Left lung (tissue), 10 donors: Measurements from ENCODE around the gene MACROD2. TPM values are rescaled to one million over a fixed set of nuclear protein-coding genes. Genes with fewer than 3 reads are reported as not detected.

Experiments
- ATAC-seq: fragments of 200-7000 bp; cut with Tn5 transposase; one replicate; pipeline ENCODE4 v1.9.1; 2020; ENCODE audit warnings: moderate library complexity
- DNase-seq, 4 donors: peaks; one replicate each; pipeline ENCODE4 v3.0.0-alpha.2; 2013 to 2020
- H3K27ac ChIP-seq, 2 donors: fragments of 200-600 bp; sonication (generic) in 1 of 2; one replicate each; pipeline versions ENCODE4 v1.5.0 to v1.8.0; 2020 to 2021
- H3K27me3 ChIP-seq, 2 donors: fragments of 200-600 bp; sonication (generic) in 1 of 2; one replicate each; pipeline versions ENCODE4 v1.5.0 to v1.8.0; 2020 to 2021
- H3K36me3 ChIP-seq, 2 donors: fragments of 200-600 bp; sonication (generic) in 1 of 2; one replicate each; pipeline versions ENCODE4 v1.5.0 to v1.8.0; 2020 to 2021
- H3K4me1 ChIP-seq, 2 donors: fragments of 200-600 bp; one replicate each; pipeline ENCODE4 v1.8.0; 2021
- H3K4me3 ChIP-seq, 2 donors: fragments of 200-600 bp; sonication (generic) in 1 of 2; one replicate each; pipeline versions ENCODE4 v1.5.0 to v1.8.0; 2020 to 2021; ENCODE audit warnings: mild to moderate bottlenecking in 1 of 2
- H3K9me3 ChIP-seq, 2 donors: fragments of 200-600 bp; sonication (generic) in 1 of 2; one replicate each; pipeline versions ENCODE4 v1.5.0 to v1.8.0; 2020 to 2021
- intact Hi-C, 2 donors: fragments of 100-400 bp; cut with DNase I; formaldehyde crosslinking; loops; one replicate each; pipeline versions ENCODE4 v1.11.2 to v1.14.2; 2022
- polyA plus RNA-seq, 6 donors: library from polyadenylated mRNA; unstranded; fragments of 120-200 nt; gene quantifications; one replicate each; pipeline ENCODE4 v1.2.1, GENCODE V29; 2013; ENCODE audit not compliant: insufficient read length in 6 of 6
- total RNA-seq, 2 donors: library from RNA; stranded (reverse); fragmentation: NEBNext Ultra II Directional; extraction: Animal tissue kit (Norgen Biotek cat#: 25700); gene quantifications; one replicate each; pipeline ENCODE4 v1.2.1, GENCODE V29; 2021
- TF ChIP-seq, protein P1 (sequence below), 2 donors: fragments of 200-600 bp; sonication (generic) in 1 of 2; IDR thresholded peaks; one replicate each; pipeline versions ENCODE4 v1.5.0 to v1.8.0; 2021; ENCODE audit warnings: antibody characterized with exemption in 2 of 2
- donor health status: DM: no; HTN: yes; CAD: no.
- donor health status: DM: no; HTN: no; CAD: no.

The MACROD2 gene
- total and polyA plus RNA-seq, 8 donors = 6.1 to 23.6 (median 8.9) TPM

DNA sequence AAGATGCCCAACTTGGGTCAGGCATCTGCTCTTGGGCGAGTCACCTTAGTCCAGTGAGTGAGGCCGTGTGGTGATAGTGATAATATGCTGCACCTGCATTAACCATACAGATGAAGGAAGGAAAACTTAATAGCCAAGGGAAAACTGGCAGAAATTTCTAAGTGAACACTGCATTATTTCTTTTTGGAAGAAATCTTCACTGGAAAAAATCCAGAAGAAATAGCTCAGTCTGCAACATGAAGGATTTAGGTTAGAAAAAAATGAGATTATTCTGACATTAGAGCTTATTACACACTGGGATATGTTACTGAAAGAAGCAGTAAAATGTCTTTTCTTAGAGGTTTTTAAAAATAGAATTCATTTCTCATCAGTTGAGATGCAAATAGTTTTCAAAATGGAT lies 1630.7 kb downstream of the MACROD2 start:
- ATAC-seq = no peak
- Histone ChIP-seq H3K4me3 (no peak overlapping the region), H3K27ac (no peak overlapping the region), H3K4me1 (no peaks in the 10 kb centered on the region), H3K9me3 (no peaks in the 10 kb centered on the region), H3K36me3 (no peaks in the 10 kb centered on the region), H3K27me3 (no peaks in the 10 kb centered on the region)
- TF ChIP-seq, protein P1, sequence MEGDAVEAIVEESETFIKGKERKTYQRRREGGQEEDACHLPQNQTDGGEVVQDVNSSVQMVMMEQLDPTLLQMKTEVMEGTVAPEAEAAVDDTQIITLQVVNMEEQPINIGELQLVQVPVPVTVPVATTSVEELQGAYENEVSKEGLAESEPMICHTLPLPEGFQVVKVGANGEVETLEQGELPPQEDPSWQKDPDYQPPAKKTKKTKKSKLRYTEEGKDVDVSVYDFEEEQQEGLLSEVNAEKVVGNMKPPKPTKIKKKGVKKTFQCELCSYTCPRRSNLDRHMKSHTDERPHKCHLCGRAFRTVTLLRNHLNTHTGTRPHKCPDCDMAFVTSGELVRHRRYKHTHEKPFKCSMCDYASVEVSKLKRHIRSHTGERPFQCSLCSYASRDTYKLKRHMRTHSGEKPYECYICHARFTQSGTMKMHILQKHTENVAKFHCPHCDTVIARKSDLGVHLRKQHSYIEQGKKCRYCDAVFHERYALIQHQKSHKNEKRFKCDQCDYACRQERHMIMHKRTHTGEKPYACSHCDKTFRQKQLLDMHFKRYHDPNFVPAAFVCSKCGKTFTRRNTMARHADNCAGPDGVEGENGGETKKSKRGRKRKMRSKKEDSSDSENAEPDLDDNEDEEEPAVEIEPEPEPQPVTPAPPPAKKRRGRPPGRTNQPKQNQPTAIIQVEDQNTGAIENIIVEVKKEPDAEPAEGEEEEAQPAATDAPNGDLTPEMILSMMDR (IDR thresholded peaks at IDR 0.05) = no peak
- intact Hi-C loops = no loop called here
- DNase-seq = no peak

DNA sequence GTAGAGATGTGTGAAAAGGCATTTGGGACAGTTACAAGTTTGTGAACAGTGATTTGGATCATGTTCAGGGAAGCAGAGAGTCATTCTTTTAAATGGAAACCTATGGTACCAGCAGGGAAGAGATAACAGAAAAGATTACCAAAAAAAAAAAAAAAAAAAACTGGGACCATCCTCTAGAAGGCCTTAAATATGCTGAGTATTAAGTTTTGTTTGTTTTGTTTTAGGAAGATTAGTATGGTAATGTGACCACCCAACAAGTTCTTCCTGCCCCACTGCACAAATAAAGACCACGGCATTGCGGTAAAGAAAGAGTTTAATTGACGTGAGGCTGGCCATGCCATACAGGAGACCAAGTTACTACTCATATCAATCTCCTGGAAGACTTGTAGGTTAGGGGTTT lies 1631.8 kb downstream of the MACROD2 start:
- ATAC-seq = no peak
- H3K9me3 ChIP-seq = no peaks in the 10 kb centered on the region
- H3K27ac ChIP-seq = no peak overlapping the region
- DNase-seq = no peak
- no peak overlapping the region for H3K4me3 ChIP-seq
- no peaks in the 10 kb centered on the region for H3K4me1 ChIP-seq
- TF ChIP-seq, protein P1 (IDR thresholded peaks at IDR 0.05) = no peak
- intact Hi-C loops = no loop called here
- no peaks in the 10 kb centered on the region for H3K27me3 ChIP-seq
- no peaks in the 10 kb centered on the region for H3K36me3 ChIP-seq

DNA sequence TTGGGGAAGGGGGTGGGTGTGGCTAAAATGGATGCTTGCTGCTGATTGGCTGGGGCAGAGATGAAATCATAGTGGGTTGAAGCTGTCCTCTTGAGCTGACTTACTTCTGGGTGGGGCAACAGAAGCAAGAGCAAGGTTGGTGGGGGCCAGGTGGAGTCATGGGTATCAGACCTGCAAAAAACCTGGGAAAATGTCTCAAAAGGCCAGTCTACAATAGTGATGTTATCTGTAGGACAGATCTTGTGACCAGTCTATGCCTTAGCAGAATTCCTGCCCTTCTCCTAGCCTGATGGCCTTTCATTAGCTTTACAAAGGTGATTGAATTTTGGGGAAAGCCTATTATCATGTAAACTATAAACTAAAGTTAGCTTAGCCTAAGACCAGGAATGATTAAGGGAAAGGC lies 1632.2 kb downstream of the MACROD2 start:
- no peak overlapping the region for H3K4me3 ChIP-seq
- DNase-seq (no peak), ATAC-seq (no peak)
- no peak overlapping the region for H3K27ac ChIP-seq
- TF ChIP-seq, protein P1 (IDR thresholded peaks at IDR 0.05) = no peak
- H3K27me3 ChIP-seq = no peaks in the 10 kb centered on the region
- no peaks in the 10 kb centered on the region for H3K4me1 ChIP-seq
- H3K9me3 ChIP-seq = no peaks in the 10 kb centered on the region
- H3K36me3 ChIP-seq = no peaks in the 10 kb centered on the region
- intact Hi-C loops = no loop called here

DNA sequence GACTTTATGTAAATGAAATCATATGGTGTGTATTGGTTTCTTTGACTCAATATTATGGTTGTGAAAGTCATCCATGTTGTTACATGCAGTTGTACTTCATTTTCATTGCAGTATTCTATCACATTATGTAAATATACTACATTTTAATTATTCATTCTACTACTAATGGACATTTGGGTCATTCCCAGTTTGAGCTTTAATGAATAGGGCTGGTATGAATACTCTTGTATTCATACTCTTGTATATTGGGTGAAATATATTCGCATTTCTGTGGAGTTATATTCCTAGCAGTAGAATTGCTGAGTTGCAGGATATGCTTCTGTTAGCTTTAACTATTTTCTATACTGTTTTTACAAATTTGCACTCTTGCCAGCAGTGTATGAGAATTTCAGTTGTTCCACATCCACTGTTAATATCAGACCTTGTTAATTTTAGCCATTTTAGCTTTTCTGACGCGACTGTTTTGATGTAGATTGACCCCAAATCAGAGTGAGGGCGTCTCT lies 1633.6 kb downstream of the MACROD2 start:
- Histone ChIP-seq H3K4me3 (no peak overlapping the region), H3K36me3 (no peaks in the 10 kb centered on the region), H3K9me3 (no peaks in the 10 kb centered on the region), H3K27ac (no peak overlapping the region), H3K27me3 (no peaks in the 10 kb centered on the region), H3K4me1 (no peaks in the 10 kb centered on the region)
- TF ChIP-seq, protein P1 (IDR thresholded peaks at IDR 0.05) = no peak
- DNase-seq = no peak
- no peak for ATAC-seq
- intact Hi-C loops = no loop called here

DNA sequence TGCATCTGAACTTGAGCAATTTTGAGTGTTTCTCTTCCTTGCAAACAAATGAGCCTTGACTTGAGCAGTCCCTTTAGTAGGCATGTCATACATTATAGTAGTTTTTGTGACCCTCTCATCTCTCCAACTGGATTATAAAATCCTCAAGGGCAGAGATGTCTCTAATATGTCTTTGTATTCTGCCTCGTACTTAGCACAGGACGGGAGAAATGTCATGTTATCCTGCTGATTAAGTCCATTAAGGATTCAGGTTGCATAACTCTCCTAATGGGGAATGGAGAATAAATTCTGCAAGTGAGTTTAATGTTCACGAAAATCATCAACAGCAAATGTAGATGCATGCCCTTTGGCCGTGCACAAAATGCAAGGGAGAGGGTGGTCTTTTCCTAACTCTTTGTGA lies 1635.0 kb downstream of the MACROD2 start:
- no peaks in the 10 kb centered on the region for H3K27me3 ChIP-seq
- TF ChIP-seq, protein P1 (IDR thresholded peaks at IDR 0.05) = no peak
- no peaks in the 10 kb centered on the region for H3K4me1 ChIP-seq
- DNase-seq (no peak), ATAC-seq (no peak)
- H3K9me3 ChIP-seq = no peaks in the 10 kb centered on the region
- no peaks in the 10 kb centered on the region for H3K36me3 ChIP-seq
- no peak overlapping the region for H3K4me3 ChIP-seq
- intact Hi-C loops = no loop called here
- H3K27ac ChIP-seq = no peak overlapping the region
